Vagina (tissue), 2 donors: ENCODE results near the gene TTLL12.

Source experiments
- POLR2A ChIP-seq, 2 donors: fragments of 450-650 bp; IDR thresholded peaks; one replicate each; pipeline ENCODE4 v1.6.1; 2017; ENCODE audit warnings: antibody characterized with exemption in 2 of 2, mild to moderate bottlenecking in 2 of 2, moderate library complexity in 2 of 2
- POLR2AphosphoS5 ChIP-seq, 2 donors: sonication (generic); formaldehyde crosslinking; IDR thresholded peaks; one replicate each; pipeline ENCODE4 v1.9.0; 2017; ENCODE audit warnings: antibody characterized with exemption in 2 of 2, mild to moderate bottlenecking in 2 of 2, low read depth in 1 of 2; ENCODE audit not compliant: insufficient read depth in 1 of 2
- TF ChIP-seq, protein P1 (sequence below), 3 experiments: fragments of 450-650 bp in 2 of 3; fragments of 200-600 bp in 1 of 3; sonication (generic) in 1 of 3; IDR thresholded peaks; one replicate each; pipeline ENCODE4 v1.5.1; 2017 to 2019; ENCODE audit warnings: antibody characterized with exemption in 3 of 3, mild to moderate bottlenecking in 2 of 3, moderate library complexity in 2 of 3

- TF ChIP-seq POLR2A (IDR thresholded peaks at IDR 0.05) (no peak), POLR2AphosphoS5 (IDR thresholded peaks at IDR 0.05; ENCODE audit: insufficient read depth in 1 of 2, low read depth in 1 of 2) (no peak)
- TF ChIP-seq, protein P1, sequence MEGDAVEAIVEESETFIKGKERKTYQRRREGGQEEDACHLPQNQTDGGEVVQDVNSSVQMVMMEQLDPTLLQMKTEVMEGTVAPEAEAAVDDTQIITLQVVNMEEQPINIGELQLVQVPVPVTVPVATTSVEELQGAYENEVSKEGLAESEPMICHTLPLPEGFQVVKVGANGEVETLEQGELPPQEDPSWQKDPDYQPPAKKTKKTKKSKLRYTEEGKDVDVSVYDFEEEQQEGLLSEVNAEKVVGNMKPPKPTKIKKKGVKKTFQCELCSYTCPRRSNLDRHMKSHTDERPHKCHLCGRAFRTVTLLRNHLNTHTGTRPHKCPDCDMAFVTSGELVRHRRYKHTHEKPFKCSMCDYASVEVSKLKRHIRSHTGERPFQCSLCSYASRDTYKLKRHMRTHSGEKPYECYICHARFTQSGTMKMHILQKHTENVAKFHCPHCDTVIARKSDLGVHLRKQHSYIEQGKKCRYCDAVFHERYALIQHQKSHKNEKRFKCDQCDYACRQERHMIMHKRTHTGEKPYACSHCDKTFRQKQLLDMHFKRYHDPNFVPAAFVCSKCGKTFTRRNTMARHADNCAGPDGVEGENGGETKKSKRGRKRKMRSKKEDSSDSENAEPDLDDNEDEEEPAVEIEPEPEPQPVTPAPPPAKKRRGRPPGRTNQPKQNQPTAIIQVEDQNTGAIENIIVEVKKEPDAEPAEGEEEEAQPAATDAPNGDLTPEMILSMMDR (IDR thresholded peaks at IDR 0.05), result no peak
Measured at GRCh38 chr22:43226377-43227238, 39.7 kb upstream of the TTLL12 start.
